HG02885 (cell line): ENCODE measurements around the gene FAH.

Experiments used
- ATAC-seq: cut with Tn5 transposase; IDR thresholded peaks from one replicate; pipeline ENCODE4 v1.9.1; 2021; ENCODE audit warnings: mild to moderate bottlenecking; ENCODE audit not compliant: unreplicated experiment, poor library complexity

The FAH gene

GRCh38 chr15:80191897-80192595 lies 39.2 kb downstream of the FAH start:
- ATAC-seq = no peak

- ATAC-seq = no peak
Measured at GRCh38 chr15:80194186-80194585, 41.4 kb downstream of the FAH start.

GRCh38 chr15:80194914-80195313 lies 42.1 kb downstream of the FAH start:
- ATAC-seq = no peak

GRCh38 chr15:80199366-80199765 lies 46.6 kb downstream of the FAH start:
- no peak for ATAC-seq

GRCh38 chr15:80199869-80200268 lies 47.1 kb downstream of the FAH start:
- ATAC-seq = no peak

GRCh38 chr15:80201256-80202015 lies 48.6 kb downstream of the FAH start:
- no peak for ATAC-seq

GRCh38 chr15:80202016-80202315 lies 49.2 kb downstream of the FAH start:
- no peak for ATAC-seq

- ATAC-seq = no peak
Measured at GRCh38 chr15:80202641-80203360, 50.0 kb downstream of the FAH start.

GRCh38 chr15:80203361-80203885 lies 50.6 kb downstream of the FAH start:
- no peak for ATAC-seq

- no peak for ATAC-seq
Measured at GRCh38 chr15:80204231-80204630, 51.4 kb downstream of the FAH start.

- ATAC-seq = no peak
Measured at GRCh38 chr15:80207887-80208286, 55.1 kb downstream of the FAH start.

GRCh38 chr15:80208758-80209734 lies 56.2 kb downstream of the FAH start:
- ATAC-seq = no peak

GRCh38 chr15:80210611-80211573 lies 58.1 kb downstream of the FAH start:
- no peak for ATAC-seq

- ATAC-seq = no peak
Measured at GRCh38 chr15:80211976-80212375, 59.2 kb downstream of the FAH start.

- no peak for ATAC-seq
Measured at GRCh38 chr15:80214910-80215309, 62.1 kb downstream of the FAH start.

GRCh38 chr15:80216141-80216540 lies 63.3 kb downstream of the FAH start:
- ATAC-seq = no peak

- no peak for ATAC-seq
Measured at GRCh38 chr15:80216911-80217310, 64.1 kb downstream of the FAH start.

GRCh38 chr15:80217327-80217900 lies 64.6 kb downstream of the FAH start:
- ATAC-seq = no peak

GRCh38 chr15:80219955-80220354 lies 67.2 kb downstream of the FAH start:
- ATAC-seq = no peak
